Heart right ventricle (tissue), 16 donors: ENCODE data around the gene CDK2AP2. TPM values are rescaled to one million over a fixed set of nuclear protein-coding genes. Genes with fewer than 3 reads are reported as not detected.

Experiments
- ATAC-seq, 8 donors: fragments of 200-7000 bp; cut with Tn5 transposase; one replicate each; pipeline ENCODE4 v1.9.1; 2020; ENCODE audit warnings: mild to moderate bottlenecking in 8 of 8, moderate library complexity in 8 of 8, moderate number of reproducible peaks in 1 of 8
- DNase-seq, 2 donors: peaks; one replicate each; pipeline ENCODE4 v3.0.0-alpha.2; 2020
- H3K27ac ChIP-seq, 10 donors: fragments of 200-600 bp; sonication (generic) in 2 of 10; one replicate each; pipeline versions ENCODE4 v1.5.0 to v1.8.0; 2020 to 2022; ENCODE audit warnings: mild to moderate bottlenecking in 3 of 10
- H3K27me3 ChIP-seq, 7 donors: fragments of 200-600 bp; one replicate each; pipeline ENCODE4 v1.8.0; 2021 to 2022; ENCODE audit warnings: mild to moderate bottlenecking in 2 of 7
- H3K36me3 ChIP-seq, 9 donors: fragments of 200-600 bp; sonication (generic) in 1 of 9; one replicate each; pipeline versions ENCODE4 v1.5.0 to v1.8.0; 2020 to 2022; ENCODE audit warnings: mild to moderate bottlenecking in 2 of 9
- H3K4me1 ChIP-seq, 9 donors: fragments of 200-600 bp; sonication (generic) in 1 of 9; one replicate each; pipeline versions ENCODE4 v1.5.0 to v1.8.0; 2020 to 2022; ENCODE audit warnings: mild to moderate bottlenecking in 4 of 9
- H3K4me3 ChIP-seq, 10 donors: fragments of 200-600 bp; sonication (generic) in 2 of 10; one replicate each; pipeline versions ENCODE4 v1.5.0 to v1.8.0; 2020 to 2022; ENCODE audit warnings: mild to moderate bottlenecking in 7 of 10, moderate library complexity in 2 of 10
- H3K9me3 ChIP-seq, 11 donors: fragments of 200-600 bp in 10 of 11; sonication (generic) in 2 of 11; one replicate each; pipeline versions ENCODE4 v1.5.0 to v1.8.0; 2013 to 2022; ENCODE audit warnings: mild to moderate bottlenecking in 2 of 11, control low read depth in 1 of 11, moderate library complexity in 1 of 11
- CTCF ChIP-seq, 9 donors: fragments of 200-600 bp; sonication (generic) in 2 of 9; IDR thresholded peaks; one replicate each; pipeline versions ENCODE4 v1.5.0 to v1.8.0; 2021 to 2022; ENCODE audit warnings: antibody characterized with exemption in 9 of 9, mild to moderate bottlenecking in 5 of 9, moderate library complexity in 1 of 9
- WGBS, 2 donors: extraction: QIAGEN DNeasy Blood & Tissue Kit; methylation state at CpG; one replicate each; pipeline ENCODE4 v1.1.7; 2013; ENCODE audit warnings: inconsistent platforms in 1 of 2; 5-methylcytosine and 5-hydroxymethylcytosine counted together
- intact Hi-C, 10 donors: fragments of 100-400 bp; cut with DNase I; formaldehyde crosslinking; loops; one replicate each; pipeline versions ENCODE4 v1.11.1 to v1.14.2; 2022
- polyA plus RNA-seq, 2 donors: library from polyadenylated mRNA; stranded (reverse); fragments of 200-250 nt; gene quantifications; one replicate each; pipeline ENCODE4 v1.2.3, GENCODE V29; 2013
- total RNA-seq, 10 donors: library from RNA; stranded (reverse); fragmentation: NEBNext Ultra II Directional in 3 of 10; extraction: Animal tissue kit (Norgen Biotek cat#: 25700) in 3 of 10; gene quantifications; one replicate each; pipeline versions ENCODE4 v1.2.1 to v1.2.4, GENCODE V29; 2021 to 2023
- donor health status: Arrhythmogenic right ventricular cardiomyopathy.
- donor health status: ischemic (EF 13 %, LVEDD 7.1; RV severe dilation, severe dysfunction).
- donor health status: healthy with polysubstance abuse.
- donor health status: DM: no; HTN: yes; CAD: no.
- donor health status: DM: no; HTN: no; CAD: no.
- donor health status: ischemic (EF 25% LVEDD 6.9; RV normal size, moderate dysfunction).
- donor health status: ischemic (EF 25% LVEDD 5.7; RV mildly dilated, moderate dysfunction).
- donor health status: healthy.
- donor health status: DM: yes; HTN: yes; CAD: no.
- donor health status: Ischemic cardiomyopathy.
- donor health status: ischemic (EF 35%, LVEDD 5.7; RV mildly dilated, moderate dysfunction).
- donor health status: nonischemic (EF 11% LVEDD 7.7; RV severe dilation, severe dysfunction).
- donor health status: DM: yes; HTN: yes; CAD: no.
- donor health status: PGD.
- donor health status: ischemic (EF 29% LVEDD 5.4; RV normal size, mild dysfunction).
- donor health status: nonischemic (EF 23%, LVEDD 6.1; RV moderate dilation, normal function).

The CDK2AP2 gene
- total and polyA plus RNA-seq, 12 donors, result 29.3 to 602 (median 57.2) TPM

- Histone ChIP-seq H3K4me1 (peaks cover 0 to under 1% (median 0%) of the 10 kb centered on the region in 9 donors), H3K27ac (no peak overlapping the region), H3K9me3 (no peaks in the 10 kb centered on the region), H3K36me3 (peaks cover 0 to 97% (median 61%) of the 10 kb centered on the region in 9 donors), H3K27me3 (no peaks in the 10 kb centered on the region), H3K4me3 (no peak overlapping the region)
- 83 to 90% methylated on average over 43 to 46 of the region's 46 CpGs for WGBS, 2 donors
- ATAC-seq, result no peak
- no peak for TF ChIP-seq CTCF (IDR thresholded peaks at IDR 0.05)
- intact Hi-C loops, result no loop called here
- DNase-seq, result no peak
Observed at GRCh38 chr11:67492801-67493547, 15.0 kb downstream of the CDK2AP2 start.

GRCh38 chr11:67492069-67492727, 15.8 kb downstream of the CDK2AP2 start:
- ATAC-seq, result no peak
- no peak for TF ChIP-seq CTCF (IDR thresholded peaks at IDR 0.05)
- Histone ChIP-seq H3K27me3 (no peaks in the 10 kb centered on the region), H3K4me3 (no peak overlapping the region), H3K27ac (no peak overlapping the region), H3K9me3 (no peaks in the 10 kb centered on the region), H3K4me1 (no peaks in the 10 kb centered on the region), H3K36me3 (peaks cover 0 to 97% (median 61%) of the 10 kb centered on the region in 9 donors)
- DNase-seq, result no peak
- intact Hi-C loops, result no loop called here
- 88 to 89% methylated on average over 19 of the region's 19 CpGs for WGBS, 2 donors

GRCh38 chr11:67491276-67492068, 16.5 kb downstream of the CDK2AP2 start:
- ATAC-seq, result peak in 1 of 8 donors; percentile 6
- Histone ChIP-seq H3K9me3 (no peaks in the 10 kb centered on the region), H3K4me1 (peaks cover 0 to 7% (median 0%) of the 10 kb centered on the region in 9 donors), H3K4me3 (no peak overlapping the region), H3K36me3 (peaks cover 0 to 96% (median 57%) of the 10 kb centered on the region in 9 donors), H3K27ac (no peak overlapping the region), H3K27me3 (no peaks in the 10 kb centered on the region)
- TF ChIP-seq CTCF (IDR thresholded peaks at IDR 0.05), result no peak
- WGBS, 2 donors, result 86 to 89% methylated on average over 24 of the region's 24 CpGs
- intact Hi-C loops, result no loop called here
- DNase-seq, result no peak

GRCh38 chr11:67490727-67491065, 17.3 kb downstream of the CDK2AP2 start:
- Histone ChIP-seq H3K27ac (no peak overlapping the region), H3K9me3 (no peaks in the 10 kb centered on the region), H3K4me3 (no peak overlapping the region), H3K4me1 (peaks cover 0 to 15% (median 0%) of the 10 kb centered on the region in 9 donors), H3K27me3 (no peaks in the 10 kb centered on the region), H3K36me3 (peaks cover 0 to 88% (median 53%) of the 10 kb centered on the region in 9 donors)
- ATAC-seq, result no peak
- TF ChIP-seq CTCF (IDR thresholded peaks at IDR 0.05), result no peak
- 80 to 82% methylated on average over 15 of the region's 15 CpGs for WGBS, 2 donors
- intact Hi-C loops, result no loop called here
- no peak for DNase-seq
